HL-60 (cell line): ENCODE results near the gene CRYBG2.

Experiments used
- POLR2AphosphoS5 ChIP-seq: IDR thresholded peaks from 2 replicates; pipeline ENCODE4 v1.6.1; 2012; ENCODE audit warnings: low read depth
- TF ChIP-seq, protein P1 (sequence below): IDR thresholded peaks from one replicate; pipeline ENCODE4 v1.5.1; 2011; ENCODE audit warnings: low read length, control low read depth, inconsistent platforms; ENCODE audit not compliant: insufficient read depth

GRCh38 chr1:26344147-26344920, 9.6 kb downstream of the CRYBG2 start:
- TF ChIP-seq, protein P1, sequence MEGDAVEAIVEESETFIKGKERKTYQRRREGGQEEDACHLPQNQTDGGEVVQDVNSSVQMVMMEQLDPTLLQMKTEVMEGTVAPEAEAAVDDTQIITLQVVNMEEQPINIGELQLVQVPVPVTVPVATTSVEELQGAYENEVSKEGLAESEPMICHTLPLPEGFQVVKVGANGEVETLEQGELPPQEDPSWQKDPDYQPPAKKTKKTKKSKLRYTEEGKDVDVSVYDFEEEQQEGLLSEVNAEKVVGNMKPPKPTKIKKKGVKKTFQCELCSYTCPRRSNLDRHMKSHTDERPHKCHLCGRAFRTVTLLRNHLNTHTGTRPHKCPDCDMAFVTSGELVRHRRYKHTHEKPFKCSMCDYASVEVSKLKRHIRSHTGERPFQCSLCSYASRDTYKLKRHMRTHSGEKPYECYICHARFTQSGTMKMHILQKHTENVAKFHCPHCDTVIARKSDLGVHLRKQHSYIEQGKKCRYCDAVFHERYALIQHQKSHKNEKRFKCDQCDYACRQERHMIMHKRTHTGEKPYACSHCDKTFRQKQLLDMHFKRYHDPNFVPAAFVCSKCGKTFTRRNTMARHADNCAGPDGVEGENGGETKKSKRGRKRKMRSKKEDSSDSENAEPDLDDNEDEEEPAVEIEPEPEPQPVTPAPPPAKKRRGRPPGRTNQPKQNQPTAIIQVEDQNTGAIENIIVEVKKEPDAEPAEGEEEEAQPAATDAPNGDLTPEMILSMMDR: no peak
- TF ChIP-seq POLR2AphosphoS5: no peak
